ENCODE results near the gene TWSG1. TPM values are rescaled to one million over a fixed set of nuclear protein-coding genes. Genes with fewer than 3 reads are reported as not detected.

Gene TWSG1
- total and polyA plus RNA-seq, 2 donors (not counting 3 experiments of a cell fraction or from before 2014, with no cell fraction given), result 52.4 to 57.4 TPM

DNA sequence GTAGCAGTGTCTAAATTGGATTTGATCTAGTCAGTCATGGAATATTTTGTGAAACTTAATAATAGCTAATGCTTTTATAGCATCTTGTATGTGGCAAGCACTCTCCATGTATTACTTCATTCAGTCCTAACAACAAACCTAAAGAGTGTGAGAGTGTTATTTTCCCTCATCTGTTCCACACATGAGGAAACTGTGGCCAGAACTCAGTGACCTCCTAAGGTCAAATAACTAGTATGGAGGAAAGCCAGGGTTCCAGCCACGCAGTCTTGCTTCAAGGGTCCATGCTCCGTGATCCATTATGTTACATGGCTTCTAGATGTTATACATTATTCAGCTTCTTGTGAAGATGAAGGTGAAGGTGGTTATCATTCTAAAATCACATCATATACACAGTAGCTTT, 45.5 kb downstream of the TWSG1 start:
- intact Hi-C loops (cut with micrococcal nuclease), result no loop called here
- TF ChIP-seq FOS (IDR thresholded peaks at IDR 0.05; ENCODE audit: borderline replicate concordance, insufficient read depth, low read length), result no peak
- TF ChIP-seq, protein P1, sequence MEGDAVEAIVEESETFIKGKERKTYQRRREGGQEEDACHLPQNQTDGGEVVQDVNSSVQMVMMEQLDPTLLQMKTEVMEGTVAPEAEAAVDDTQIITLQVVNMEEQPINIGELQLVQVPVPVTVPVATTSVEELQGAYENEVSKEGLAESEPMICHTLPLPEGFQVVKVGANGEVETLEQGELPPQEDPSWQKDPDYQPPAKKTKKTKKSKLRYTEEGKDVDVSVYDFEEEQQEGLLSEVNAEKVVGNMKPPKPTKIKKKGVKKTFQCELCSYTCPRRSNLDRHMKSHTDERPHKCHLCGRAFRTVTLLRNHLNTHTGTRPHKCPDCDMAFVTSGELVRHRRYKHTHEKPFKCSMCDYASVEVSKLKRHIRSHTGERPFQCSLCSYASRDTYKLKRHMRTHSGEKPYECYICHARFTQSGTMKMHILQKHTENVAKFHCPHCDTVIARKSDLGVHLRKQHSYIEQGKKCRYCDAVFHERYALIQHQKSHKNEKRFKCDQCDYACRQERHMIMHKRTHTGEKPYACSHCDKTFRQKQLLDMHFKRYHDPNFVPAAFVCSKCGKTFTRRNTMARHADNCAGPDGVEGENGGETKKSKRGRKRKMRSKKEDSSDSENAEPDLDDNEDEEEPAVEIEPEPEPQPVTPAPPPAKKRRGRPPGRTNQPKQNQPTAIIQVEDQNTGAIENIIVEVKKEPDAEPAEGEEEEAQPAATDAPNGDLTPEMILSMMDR (IDR thresholded peaks at IDR 0.05; ENCODE audit: extremely low read depth in 1 of 2, insufficient read depth in 1 of 2, low read depth in 1 of 2, low read length in 2 of 2), result no peak
- no peak for TF ChIP-seq POLR2A (IDR thresholded peaks at IDR 0.05; ENCODE audit: low read depth, low read length)
- TF ChIP-seq MAX (IDR thresholded peaks at IDR 0.05; ENCODE audit: insufficient read depth, insufficient read length), result no peak
- TF ChIP-seq GATA2 (IDR thresholded peaks at IDR 0.05; ENCODE audit: insufficient read depth, insufficient read length, low read depth, low read length), result no peak
- TF ChIP-seq EZH2 (IDR thresholded peaks at IDR 0.05; ENCODE audit: borderline replicate concordance, low read depth, low read length, severe bottlenecking), result no peak
- TF ChIP-seq POLR2AphosphoS5 (IDR thresholded peaks at IDR 0.05; ENCODE audit: insufficient read depth, low read depth, low read length), result no peak
- TF ChIP-seq JUN (IDR thresholded peaks at IDR 0.05; ENCODE audit: borderline replicate concordance, insufficient read depth, insufficient read length, low read depth), result no peak
- no peak for TF ChIP-seq MYC (IDR thresholded peaks at IDR 0.05; ENCODE audit: low read depth, low read length)
- dilution Hi-C loops (cut with MboI; ENCODE audit: extremely low pct_ligation_motif_present, low sequenced_read_pairs), result no loop called here
- Histone ChIP-seq H4K20me1 (replicated peaks; ENCODE audit: control insufficient read depth, extremely low read depth, insufficient read depth, low read length) (no peaks in the 10 kb centered on the region), H3K4me2 (ENCODE audit: insufficient read depth, low read length) (no peak overlapping the region), H3K36me3 (ENCODE audit: control insufficient read depth in 2 of 2, extremely low read depth in 1 of 2, insufficient read depth in 2 of 2, low read length in 2 of 2) (no peaks in the 10 kb centered on the region), H3K9ac (replicated peaks; ENCODE audit: extremely low read depth, insufficient read depth, low read length) (no peak overlapping the region), H3K27me3 (ENCODE audit: control insufficient read depth in 2 of 2, insufficient read depth in 2 of 2, low read length in 2 of 2) (no peaks in the 10 kb centered on the region), H3K27ac (ENCODE audit: insufficient read depth, low read depth, low read length) (no peak overlapping the region), H2AFZ (ENCODE audit: low read depth, low read length) (no peak overlapping the region), H3K4me3 (replicated peaks in 1 of 3; ENCODE audit: insufficient read depth in 1 of 3, low read depth in 1 of 3, low read length in 3 of 3) (no peak overlapping the region), H3K4me1 (ENCODE audit: control insufficient read depth, extremely low read depth, insufficient read depth, low read length) (no peaks in the 10 kb centered on the region), H3K9me3 (replicated peaks; ENCODE audit: control insufficient read depth, insufficient read depth, low read length) (no peaks in the 10 kb centered on the region), H3K9me1 (replicated peaks; ENCODE audit: control insufficient read depth, extremely low read depth, insufficient read depth, low read length) (no peaks in the 10 kb centered on the region), H3K79me2 (ENCODE audit: control insufficient read depth, insufficient read depth, low read length) (no peaks in the 10 kb centered on the region)
- DNase-seq (ENCODE audit: low read depth, low spot score) (no peak), FAIRE-seq (no peak)
- ChIA-PET CTCF (interaction anchor here (1.0 to 2.1 kb wide), 4 partner anchors 13 to 20 kb away, joined by 3 to 6 read pairs (median 4); no protein-coding TSS in a partner anchor), POLR2A (no interaction called here)
- BruUV-seq (replicated peaks), result no TSS peak
